Neuron (in vitro differentiated cells): ENCODE measurements around the gene GTPBP6.
"Not testable (repeated sequence)": the region's sequence is repeated elsewhere in the genome, so short reads cannot be mapped to it uniquely, and the experiment has no call there.

Experiments
- H2AFZ ChIP-seq: one replicate; pipeline ENCODE4 v1.6.1; 2013; ENCODE audit warnings: low read depth, mild to moderate bottlenecking, inconsistent platforms, low read length, moderate library complexity
- H3K27me3 ChIP-seq: one replicate; pipeline ENCODE4 v1.6.1; 2013; ENCODE audit warnings: low read length; ENCODE audit not compliant: insufficient read depth
- H3K36me3 ChIP-seq: one replicate; pipeline ENCODE4 v1.6.1; 2013; ENCODE audit warnings: low read length; ENCODE audit not compliant: insufficient read depth
- H3K4me1 ChIP-seq: one replicate; pipeline ENCODE4 v1.6.1; 2013; ENCODE audit warnings: low read length; ENCODE audit not compliant: insufficient read depth
- H3K4me3 ChIP-seq: 2 replicates; pipeline ENCODE4 v1.5.1; 2013; ENCODE audit warnings: mild to moderate bottlenecking, low read length, moderate library complexity
- H3K9me3 ChIP-seq: one replicate; pipeline ENCODE4 v1.6.1; 2013; ENCODE audit warnings: low read length

Gene GTPBP6

DNA sequence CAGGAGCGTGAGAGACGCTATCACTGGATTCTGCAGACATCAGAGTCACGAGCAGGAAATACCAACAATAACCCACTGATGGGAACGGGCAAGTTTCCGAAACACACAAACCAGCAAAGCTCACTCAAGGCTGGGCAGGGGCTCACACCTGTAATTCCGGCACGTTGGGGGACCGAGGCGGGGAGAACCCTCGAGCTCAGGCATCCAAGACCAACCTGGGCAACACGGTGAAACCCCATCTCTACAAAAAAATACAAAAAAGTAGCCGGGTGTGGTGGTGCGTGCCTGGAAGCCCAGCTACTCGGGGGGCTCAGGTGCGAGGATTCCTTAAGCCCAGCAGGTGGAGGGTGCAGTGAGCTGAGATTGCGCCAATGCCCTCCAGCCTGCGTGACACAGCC lies 17.2 kb upstream of the GTPBP6 start:
- Histone ChIP-seq H3K4me1 (no peaks in the 10 kb centered on the region), H3K4me3 (no peak overlapping the region), H3K9me3 (peaks cover 31% of the 10 kb centered on the region), H3K27me3 (no peaks in the 10 kb centered on the region), H2AFZ (no peak overlapping the region), H3K36me3 (peaks cover 36% of the 10 kb centered on the region)

DNA sequence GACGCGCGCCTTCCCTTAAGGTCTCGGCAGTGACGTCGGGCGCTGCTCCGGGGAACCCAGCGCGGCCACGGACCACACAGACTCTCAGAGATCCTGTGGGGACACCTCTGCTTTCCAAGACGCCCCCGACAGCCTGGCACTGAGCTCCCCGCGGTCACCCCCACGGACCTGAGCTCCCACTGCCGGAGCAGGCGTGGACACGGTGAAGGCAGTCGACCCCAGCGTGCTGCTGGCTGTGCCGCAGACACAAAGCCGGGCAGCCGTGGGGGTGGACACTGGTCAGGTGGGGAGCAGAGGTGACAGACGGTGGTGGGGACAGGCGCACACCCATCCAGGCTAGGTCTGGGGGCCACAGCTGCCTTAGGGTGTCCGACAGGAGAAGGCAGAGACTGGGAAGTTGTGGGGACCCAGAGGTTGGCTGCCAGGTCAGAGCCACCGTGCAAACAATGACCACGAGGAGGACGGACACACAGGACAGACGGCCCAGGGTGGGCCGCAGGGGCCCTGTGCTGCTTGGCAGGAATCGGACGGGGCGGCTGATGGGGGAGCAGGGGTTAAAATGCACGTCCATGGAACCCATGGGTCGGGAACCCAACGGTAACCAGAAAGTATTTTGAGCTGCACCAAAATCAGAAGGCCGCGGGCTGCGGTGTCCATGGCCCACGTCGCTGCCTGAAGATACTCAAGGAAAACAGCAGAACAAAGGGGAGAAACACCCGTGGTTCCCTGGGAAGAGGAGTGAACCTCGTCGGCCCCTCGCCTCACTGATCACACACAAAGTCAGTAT lies 16.6 kb upstream of the GTPBP6 start:
- Histone ChIP-seq H2AFZ (no peak overlapping the region), H3K4me3 (no peak overlapping the region), H3K9me3 (peaks cover 30% of the 10 kb centered on the region), H3K4me1 (no peaks in the 10 kb centered on the region), H3K36me3 (peaks cover 36% of the 10 kb centered on the region), H3K27me3 (no peaks in the 10 kb centered on the region)

DNA sequence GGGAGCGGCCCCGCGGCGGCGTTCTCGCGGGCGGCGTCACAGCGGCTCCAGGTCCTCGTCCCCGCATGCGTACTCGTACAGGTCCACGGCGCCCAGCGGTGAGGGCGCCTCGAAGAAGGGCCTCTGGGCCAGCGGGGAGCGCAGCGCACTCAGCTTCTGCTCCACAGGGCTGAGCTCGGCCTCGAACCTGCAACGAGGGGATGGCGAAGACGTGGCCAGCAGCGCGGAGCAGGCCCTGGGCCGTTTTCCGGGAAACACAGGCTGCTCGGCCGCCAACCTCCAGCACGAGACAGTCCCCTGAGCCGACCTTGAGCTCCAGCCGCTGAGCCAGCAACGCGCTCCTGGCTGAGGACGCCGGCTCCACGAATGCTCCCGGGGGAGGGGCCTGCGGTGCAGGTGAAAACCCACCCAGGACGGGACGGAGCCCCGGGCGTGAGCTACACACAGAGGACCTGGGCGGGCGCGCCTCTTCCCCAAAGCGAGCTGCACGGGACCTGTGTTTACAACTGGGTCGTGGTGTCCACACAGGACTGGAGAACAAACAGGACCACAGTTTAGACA lies 15.8 kb upstream of the GTPBP6 start:
- Histone ChIP-seq H3K9me3 (peaks cover 29% of the 10 kb centered on the region), H2AFZ (no peak overlapping the region), H3K27me3 (no peaks in the 10 kb centered on the region), H3K36me3 (peaks cover 36% of the 10 kb centered on the region), H3K4me1 (no peaks in the 10 kb centered on the region), H3K4me3 (no peak overlapping the region)

DNA sequence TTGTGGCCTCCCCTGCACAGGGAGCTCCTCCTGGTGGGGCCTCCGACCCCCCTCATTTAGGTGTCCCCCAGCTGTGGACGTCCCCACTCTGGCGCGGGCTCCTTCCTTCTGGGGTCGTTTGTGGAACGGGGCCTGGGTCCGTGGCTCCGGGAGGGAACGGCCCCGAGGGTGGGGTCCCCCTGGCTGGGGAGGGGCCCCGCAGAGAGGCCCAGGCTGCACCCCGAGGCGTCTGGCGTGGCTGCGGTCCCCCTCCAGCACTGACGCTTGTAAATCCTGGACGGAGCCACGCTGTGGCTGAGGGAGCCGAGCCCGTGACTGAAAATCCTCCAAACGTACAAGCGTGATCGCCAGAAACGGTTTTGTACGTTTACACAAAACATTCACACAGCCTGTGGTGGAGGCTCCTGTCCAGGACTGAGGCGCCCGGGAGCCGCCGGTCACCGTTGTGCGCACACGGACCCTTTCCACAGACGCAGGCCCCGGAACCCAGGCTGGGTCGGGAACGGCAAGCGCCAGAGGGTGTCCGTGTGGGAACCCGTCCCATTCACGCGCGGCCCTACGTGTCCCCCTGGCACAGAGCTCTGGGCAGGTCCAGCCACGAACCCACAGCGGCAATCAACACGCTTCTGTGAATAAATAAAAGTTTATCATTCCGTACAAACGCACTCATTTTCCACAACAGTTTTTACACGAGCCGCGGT lies 15.2 kb upstream of the GTPBP6 start:
- Histone ChIP-seq H2AFZ (no peak overlapping the region), H3K36me3 (peaks cover 36% of the 10 kb centered on the region), H3K4me1 (no peaks in the 10 kb centered on the region), H3K27me3 (no peaks in the 10 kb centered on the region), H3K9me3 (peaks cover 26% of the 10 kb centered on the region), H3K4me3 (no peak overlapping the region)

DNA sequence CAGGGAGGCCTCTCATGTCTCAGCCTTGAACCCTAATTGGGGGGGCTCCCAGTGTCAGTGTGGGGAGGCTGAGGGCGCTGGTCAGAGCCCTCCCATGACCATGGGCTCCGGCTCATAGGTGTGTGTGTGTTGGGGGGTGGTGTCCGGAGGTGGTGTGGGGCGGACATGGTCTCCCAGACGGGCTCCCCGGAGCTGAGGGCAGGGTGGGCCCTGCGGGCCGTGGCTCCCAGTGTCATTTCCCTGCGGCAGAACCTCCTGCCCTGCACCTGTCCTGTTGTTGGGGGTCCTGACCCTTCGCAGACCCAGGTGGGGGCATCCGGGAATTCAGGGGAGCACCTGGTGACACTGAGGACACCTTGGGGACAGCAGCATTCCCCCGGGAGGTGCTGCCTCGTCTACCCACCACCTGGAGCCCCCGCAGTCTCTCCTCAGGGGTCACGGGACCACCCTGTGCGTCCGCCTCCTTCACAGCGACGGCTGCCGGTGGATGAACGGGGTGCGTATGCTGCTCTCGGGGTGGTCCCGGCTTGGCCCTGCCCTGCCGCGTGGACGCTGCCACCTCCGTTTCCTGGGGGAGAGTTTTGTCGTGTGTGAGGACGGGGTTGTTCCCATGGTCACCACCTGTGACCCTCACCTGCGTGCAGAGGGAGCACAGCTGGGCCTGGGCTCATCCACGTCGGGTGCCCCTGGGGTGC lies 14.5 kb upstream of the GTPBP6 start:
- Histone ChIP-seq H3K4me3 (no peak overlapping the region), H3K36me3 (peaks cover 32% of the 10 kb centered on the region), H3K27me3 (no peaks in the 10 kb centered on the region), H3K4me1 (no peaks in the 10 kb centered on the region), H2AFZ (no peak overlapping the region), H3K9me3 (peaks cover 20% of the 10 kb centered on the region)

DNA sequence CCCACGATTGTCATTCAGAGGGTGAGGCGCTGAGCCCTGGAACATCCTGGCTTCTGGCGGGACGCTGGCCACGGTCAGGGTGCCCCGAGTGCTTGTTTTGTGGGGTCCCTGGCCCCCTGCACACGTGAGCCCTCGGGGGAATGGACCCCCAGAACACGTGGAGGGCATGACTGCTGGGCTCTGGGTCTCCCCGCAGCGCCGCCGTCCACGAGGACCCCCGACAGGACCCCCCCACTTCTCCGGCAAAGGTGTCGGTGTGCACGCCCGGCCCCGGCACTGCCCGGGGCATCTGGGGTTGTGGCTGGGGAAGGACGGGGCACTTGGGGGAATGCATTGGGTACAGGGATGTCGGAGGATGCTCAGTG lies 13.9 kb upstream of the GTPBP6 start:
- H3K9me3 ChIP-seq: peaks cover 16% of the 10 kb centered on the region
- H2AFZ ChIP-seq: no peak overlapping the region
- H3K36me3 ChIP-seq: peaks cover 26% of the 10 kb centered on the region
- no peaks in the 10 kb centered on the region for H3K4me1 ChIP-seq
- no peaks in the 10 kb centered on the region for H3K27me3 ChIP-seq
- no peak overlapping the region for H3K4me3 ChIP-seq

DNA sequence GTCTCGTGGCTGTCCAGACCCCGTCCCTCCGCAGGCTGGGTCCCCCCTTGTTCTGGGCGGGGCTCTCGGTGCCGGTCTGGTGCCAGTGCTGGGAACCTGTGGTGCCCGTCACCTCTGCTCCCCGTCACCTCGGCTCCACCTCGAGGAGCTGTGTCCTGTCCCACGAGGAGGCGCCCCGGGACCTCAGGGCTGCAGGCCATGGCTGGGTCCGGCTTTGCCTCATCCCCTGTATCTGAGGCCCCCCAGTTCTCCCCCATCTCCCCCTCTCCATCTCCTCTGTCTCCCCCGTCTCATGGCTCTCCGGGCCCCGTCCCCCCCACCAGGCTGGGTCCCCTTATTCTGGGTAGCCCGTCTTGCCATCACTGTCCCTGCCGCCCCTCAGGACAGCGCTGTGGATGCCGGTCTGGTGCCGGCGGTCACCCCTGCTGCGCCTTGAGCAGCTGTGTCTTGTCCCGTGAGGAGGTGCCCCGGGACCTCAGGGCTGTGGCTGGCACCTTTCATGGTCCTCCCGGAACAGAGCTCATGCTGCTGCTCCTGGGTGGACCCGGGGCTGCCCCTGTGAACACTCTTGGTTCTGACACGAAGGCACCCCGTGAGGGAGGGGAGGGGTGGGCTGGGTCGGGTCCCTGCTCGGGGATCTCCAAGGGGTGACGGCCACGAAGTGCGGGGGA lies 13.4 kb upstream of the GTPBP6 start:
- Histone ChIP-seq H3K9me3 (peaks cover 14% of the 10 kb centered on the region), H3K36me3 (peaks cover 22% of the 10 kb centered on the region), H3K4me3 (no peak overlapping the region), H2AFZ (no peak overlapping the region), H3K27me3 (no peaks in the 10 kb centered on the region), H3K4me1 (no peaks in the 10 kb centered on the region)

DNA sequence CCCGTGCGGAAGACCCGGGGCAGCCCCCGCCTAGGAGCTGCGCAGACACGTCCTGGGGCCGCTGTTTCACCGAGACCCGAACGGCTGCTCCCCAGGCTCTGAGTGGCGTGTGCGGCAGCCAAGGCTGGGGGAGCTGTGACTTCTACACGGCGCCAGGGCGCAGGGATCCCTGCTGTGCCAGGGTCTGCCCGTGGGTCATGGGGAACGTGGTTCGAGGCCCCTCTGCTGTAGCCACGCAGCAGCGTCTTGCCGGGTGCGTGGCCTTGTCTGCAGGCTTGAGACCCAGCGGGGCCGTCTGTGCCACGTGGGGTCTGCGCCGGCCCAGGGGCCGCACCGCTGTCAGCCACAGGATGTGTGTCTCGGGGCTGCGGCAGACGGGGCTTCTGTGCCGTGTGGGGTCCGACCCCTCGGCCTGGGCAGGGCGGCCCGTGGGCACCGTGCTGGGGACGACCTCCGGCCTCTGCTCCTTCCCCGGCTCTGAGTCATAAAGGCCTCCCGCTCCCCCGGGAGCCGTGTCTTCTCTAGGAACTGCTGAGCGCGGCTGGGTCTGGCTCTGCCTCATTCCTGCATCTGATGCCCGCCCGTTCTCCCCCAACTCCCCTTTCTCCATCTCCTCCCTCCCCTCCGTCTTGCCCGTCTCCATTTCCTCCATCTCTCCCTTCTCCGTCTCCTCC lies 12.7 kb upstream of the GTPBP6 start:
- Histone ChIP-seq H3K27me3 (no peaks in the 10 kb centered on the region), H3K4me3 (no peak overlapping the region), H3K4me1 (no peaks in the 10 kb centered on the region), H3K36me3 (peaks cover 16% of the 10 kb centered on the region), H3K9me3 (peaks cover 8% of the 10 kb centered on the region), H2AFZ (no peak overlapping the region)

DNA sequence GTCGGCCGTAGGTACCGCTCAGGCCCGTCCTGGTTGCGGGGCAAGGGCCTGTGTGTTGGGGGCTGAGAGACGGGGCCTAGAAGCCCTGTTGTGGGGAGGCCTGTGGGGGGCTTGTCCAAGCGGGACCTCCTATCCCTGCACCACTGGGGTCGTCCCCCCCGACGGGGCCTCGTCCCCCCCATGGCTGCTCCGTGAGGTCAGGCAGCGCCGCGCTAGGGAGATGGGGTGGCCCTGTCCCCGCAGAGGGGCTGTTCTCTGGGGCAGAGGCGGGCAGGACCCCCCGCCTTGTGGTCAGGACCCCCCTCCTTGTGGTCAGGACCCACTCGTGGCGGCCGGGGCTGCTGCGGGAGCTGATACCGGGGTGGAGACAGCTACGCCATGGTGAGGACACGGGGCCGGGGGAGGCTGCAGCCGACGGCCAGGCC lies 12.1 kb upstream of the GTPBP6 start:
- Histone ChIP-seq H3K27me3 (no peaks in the 10 kb centered on the region), H3K4me1 (no peaks in the 10 kb centered on the region), H2AFZ (no peak overlapping the region), H3K4me3 (no peak overlapping the region), H3K9me3 (peaks cover 6% of the 10 kb centered on the region), H3K36me3 (peaks cover 12% of the 10 kb centered on the region)

DNA sequence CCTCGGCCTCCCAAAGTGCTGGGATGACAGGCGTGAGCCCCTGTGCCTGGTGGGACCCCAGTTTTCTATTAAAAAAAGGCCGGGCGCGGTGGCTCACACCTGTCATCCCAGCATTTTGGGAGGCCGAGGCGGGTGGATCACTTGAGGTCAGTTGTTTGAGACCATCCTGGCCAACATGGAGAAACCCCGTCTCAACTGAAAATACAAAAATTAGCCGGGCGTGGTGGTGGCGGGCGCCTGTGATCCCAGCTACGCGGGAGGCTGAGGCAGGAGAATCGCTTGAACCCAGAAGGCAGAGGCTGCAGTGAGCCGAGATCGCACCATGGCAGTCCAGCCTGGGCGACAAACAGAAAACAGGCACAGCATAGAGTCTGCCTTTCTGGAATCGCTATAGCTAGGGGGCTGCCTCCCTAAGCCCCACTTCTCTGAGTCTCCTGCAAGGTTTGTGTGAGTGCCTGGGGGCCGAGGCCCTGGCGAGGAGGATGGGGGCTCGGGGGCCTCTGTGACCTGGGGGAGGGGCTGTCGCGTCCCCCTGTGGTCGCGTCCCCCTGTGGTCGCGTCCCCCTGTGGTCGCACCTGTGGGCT lies 11.6 kb upstream of the GTPBP6 start:
- H3K27me3 ChIP-seq, H3K4me3 ChIP-seq, H3K4me1 ChIP-seq, H3K9me3 ChIP-seq, H2AFZ ChIP-seq: not testable (repeated sequence)
- H3K36me3 ChIP-seq: peaks cover 11% of the 10 kb centered on the region

DNA sequence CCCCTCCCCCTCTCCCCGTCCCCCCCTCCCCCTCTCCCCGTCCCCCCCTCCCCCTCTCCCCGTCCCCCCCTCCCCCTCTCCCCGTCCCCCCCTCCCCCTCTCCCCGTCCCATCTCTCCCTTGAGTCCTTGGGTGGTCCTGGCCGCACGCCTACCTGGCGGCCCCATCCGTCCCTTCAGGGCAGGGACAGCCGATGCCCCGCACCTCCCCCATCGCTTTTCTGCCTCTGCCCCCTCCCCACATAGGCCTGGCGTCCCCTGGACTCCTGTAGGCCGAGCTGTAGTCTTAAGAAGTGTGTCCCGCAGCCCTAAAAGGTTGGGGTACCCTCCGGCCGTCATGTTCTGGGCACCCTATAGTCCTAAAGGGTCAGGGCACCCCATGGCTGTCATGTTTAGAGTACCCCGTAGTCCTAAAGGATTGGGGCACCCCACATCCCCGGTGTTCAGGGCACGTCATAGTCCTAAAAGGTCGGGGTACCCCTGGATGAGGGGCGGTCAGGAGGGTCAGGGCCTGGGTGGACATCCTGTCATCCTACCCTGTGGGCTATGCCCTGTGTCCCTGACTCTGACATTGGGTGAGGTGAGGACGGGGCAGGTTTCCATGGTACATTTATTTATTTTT lies 10.8 kb upstream of the GTPBP6 start:
- H3K9me3 ChIP-seq: no peaks in the 10 kb centered on the region
- H3K36me3 ChIP-seq: peaks cover 6% of the 10 kb centered on the region
- H2AFZ ChIP-seq: no peak overlapping the region
- H3K4me1 ChIP-seq: no peaks in the 10 kb centered on the region
- H3K27me3 ChIP-seq: no peaks in the 10 kb centered on the region
- H3K4me3 ChIP-seq: no peak overlapping the region

DNA sequence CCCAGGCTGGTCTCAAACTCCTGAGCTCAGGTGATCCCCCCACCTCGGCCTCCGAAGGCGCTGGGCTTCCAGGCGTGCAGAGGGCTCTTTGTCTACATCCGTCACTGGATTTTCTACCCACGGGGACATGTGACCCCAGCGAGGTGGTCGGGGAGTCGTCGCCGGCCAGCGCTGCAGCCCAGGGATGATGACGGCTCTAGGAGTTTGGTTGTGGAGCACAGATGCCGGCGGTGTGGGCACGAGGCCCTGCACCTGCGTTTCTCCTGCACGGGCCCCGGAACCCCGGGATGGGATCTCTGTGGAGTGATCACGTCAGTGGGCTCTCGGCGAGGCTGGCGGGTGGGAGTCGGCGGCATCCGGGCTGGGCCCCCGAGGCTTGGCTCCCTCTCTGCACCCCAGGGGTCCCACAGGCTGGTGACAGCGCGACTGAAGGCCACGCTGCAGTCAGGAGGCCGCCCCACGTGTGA lies 9.1 kb upstream of the GTPBP6 start:
- Histone ChIP-seq H3K4me1 (no peaks in the 10 kb centered on the region), H3K9me3 (no peaks in the 10 kb centered on the region), H3K4me3 (no peak overlapping the region), H2AFZ (no peak overlapping the region), H3K36me3 (no peaks in the 10 kb centered on the region), H3K27me3 (no peaks in the 10 kb centered on the region)
